Activated naive CD8-positive, alpha-beta T cell treated with anti-CD3 and anti-CD28 coated beads, Interleukin-2, amount 10 ng/mL, durations not matched to agents 7 days and 5 days (primary cell): ENCODE measurements around the gene PSD4. TPM values are rescaled to one million over a fixed set of nuclear protein-coding genes. Genes with fewer than 3 reads are reported as not detected.

ENCODE experiments used
- ATAC-seq: fragments of 150-1000 bp; cut with Tn5 transposase; one replicate; pipeline ENCODE4 v1.10.0; 2021; ENCODE audit warnings: low read depth, moderate library complexity
- POLR2A ChIA-PET: fragments of 350-600 bp; sonication (Branson Sonifier 250); formaldehyde crosslinking; loops from one replicate; lab custom pipeline; 2021; ENCODE audit warnings: antibody characterized with exemption; lab: Charles Lee
- DNase-seq: peaks from one replicate; pipeline ENCODE4 v3.0.0; 2021
- H3K27ac Mint-ChIP-seq: one replicate; pipeline ENCODE4 v1.8.0; 2022; ENCODE audit warnings: mild to moderate bottlenecking, mixed read lengths
- H3K27me3 Mint-ChIP-seq: one replicate; pipeline ENCODE4 v1.8.0; 2022; ENCODE audit warnings: mild to moderate bottlenecking, moderate library complexity, mixed read lengths
- H3K36me3 Mint-ChIP-seq: one replicate; pipeline ENCODE4 v1.8.0; 2021; ENCODE audit warnings: mild to moderate bottlenecking, mixed read lengths
- H3K4me1 Mint-ChIP-seq: one replicate; pipeline ENCODE4 v1.8.0; 2021; ENCODE audit warnings: mixed read lengths
- H3K4me3 Mint-ChIP-seq: one replicate; pipeline ENCODE4 v1.8.0; 2022; ENCODE audit warnings: mild to moderate bottlenecking, moderate library complexity, mixed read lengths
- H3K9me3 Mint-ChIP-seq: one replicate; pipeline ENCODE4 v1.8.0; 2021; ENCODE audit warnings: mixed read lengths
- total RNA-seq, 2 experiments: library from RNA; stranded (reverse); gene quantifications; one replicate each; pipeline ENCODE4 v1.2.3, GENCODE V29; 2021

The PSD4 gene
- 100 to 1,000 TPM; 361 to 385 TPM for total RNA-seq

- DNase-seq (peak; percentile 87), ATAC-seq (peak; percentile 70)
- Mint-ChIP-seq H3K27me3 (no peaks in the 10 kb centered on the region), H3K4me3 (peak within 1 kb of the TSS; percentile 95), H3K4me1 (peaks cover 62% of the 10 kb centered on the region), H3K9me3 (no peaks in the 10 kb centered on the region), H3K36me3 (peaks cover 61% of the 10 kb centered on the region), H3K27ac (peak within 1 kb of the TSS; percentile 90)
- POLR2A ChIA-PET: interaction anchor here (0.7 to 6.1 kb wide), 15 partner anchors 10 to 527 kb away, joined by 3 to 85 read pairs (median 7); no protein-coding TSS in a partner anchor
Measured at GRCh38 chr2:113173542-113174375, at the start of gene PSD4. PSD4 (plus strand) TSS chr2:113173971; CDS start chr2:113182457, 8,486 bp downstream.

- no peaks in the 10 kb centered on the region for H3K36me3 Mint-ChIP-seq
- DNase-seq (no peak), ATAC-seq (peak; percentile 55)
- H3K4me1 Mint-ChIP-seq: peaks cover 19% of the 10 kb centered on the region
- POLR2A ChIA-PET: interaction anchor here (1.4 kb wide), 1 partner anchor 80 kb away, joined by 3 read pairs; no protein-coding TSS in a partner anchor
- peaks cover 24% of the 10 kb centered on the region for H3K27me3 Mint-ChIP-seq
- no peaks in the 10 kb centered on the region for H3K9me3 Mint-ChIP-seq
- peak overlapping the region; percentile 53 for H3K4me3 Mint-ChIP-seq
- no peak overlapping the region for H3K27ac Mint-ChIP-seq
Measured at GRCh38 chr2:113124181-113124961, 49.4 kb upstream of the PSD4 start.

GRCh38 chr2:113124984-113125855, 48.6 kb upstream of the PSD4 start:
- ATAC-seq: no peak
- Mint-ChIP-seq H3K4me3 (no peak overlapping the region), H3K9me3 (no peaks in the 10 kb centered on the region), H3K4me1 (peaks cover 19% of the 10 kb centered on the region), H3K27me3 (peaks cover 23% of the 10 kb centered on the region), H3K36me3 (no peaks in the 10 kb centered on the region), H3K27ac (no peak overlapping the region)
- DNase-seq: no peak
- POLR2A ChIA-PET: no interaction called here

GRCh38 chr2:113126845-113127645, 46.7 kb upstream of the PSD4 start, which contains the start of gene IL1RN:
IL1RN (plus strand) TSS chr2:113127598; CDS start chr2:113127625, 27 bp downstream.
- no peaks in the 10 kb centered on the region for H3K9me3 Mint-ChIP-seq
- POLR2A ChIA-PET: no interaction called here
- peaks cover 13% of the 10 kb centered on the region for H3K27me3 Mint-ChIP-seq
- no peak within 1 kb of the TSS for H3K27ac Mint-ChIP-seq
- H3K4me1 Mint-ChIP-seq: peaks cover 17% of the 10 kb centered on the region
- H3K36me3 Mint-ChIP-seq: no peaks in the 10 kb centered on the region
- H3K4me3 Mint-ChIP-seq: no peak within 1 kb of the TSS
- ATAC-seq (no peak), DNase-seq (no peak)

- H3K9me3 Mint-ChIP-seq: no peaks in the 10 kb centered on the region
- H3K36me3 Mint-ChIP-seq: no peaks in the 10 kb centered on the region
- no peak for DNase-seq
- no peak overlapping the region for H3K4me3 Mint-ChIP-seq
- ATAC-seq: no peak
- POLR2A ChIA-PET: no interaction called here
- peaks cover 17% of the 10 kb centered on the region for H3K4me1 Mint-ChIP-seq
- no peak overlapping the region for H3K27ac Mint-ChIP-seq
- peaks cover 10% of the 10 kb centered on the region for H3K27me3 Mint-ChIP-seq
Measured at GRCh38 chr2:113127646-113128570, 45.9 kb upstream of the PSD4 start.

GRCh38 chr2:113129519-113130078, 44.2 kb upstream of the PSD4 start:
- Mint-ChIP-seq H3K27me3 (peaks cover 9% of the 10 kb centered on the region), H3K27ac (no peak overlapping the region), H3K9me3 (no peaks in the 10 kb centered on the region), H3K36me3 (no peaks in the 10 kb centered on the region), H3K4me3 (no peak overlapping the region), H3K4me1 (peaks cover 16% of the 10 kb centered on the region)
- ATAC-seq (no peak), DNase-seq (no peak)
- POLR2A ChIA-PET: no interaction called here

GRCh38 chr2:113131352-113132185, 42.2 kb upstream of the PSD4 start:
- Mint-ChIP-seq H3K9me3 (no peaks in the 10 kb centered on the region), H3K4me1 (peaks cover 10% of the 10 kb centered on the region), H3K36me3 (no peaks in the 10 kb centered on the region), H3K27ac (no peak overlapping the region), H3K4me3 (no peak overlapping the region), H3K27me3 (peaks cover 9% of the 10 kb centered on the region)
- ATAC-seq (no peak), DNase-seq (no peak)
- POLR2A ChIA-PET: no interaction called here

- H3K9me3 Mint-ChIP-seq: no peaks in the 10 kb centered on the region
- POLR2A ChIA-PET: interaction anchor here (2.3 kb wide), 1 partner anchor 42 kb away, joined by 14 read pairs; the partner anchor contains the start of gene PSD4
- DNase-seq (no peak), ATAC-seq (no peak)
- H3K4me1 Mint-ChIP-seq: peaks cover 14% of the 10 kb centered on the region
- no peaks in the 10 kb centered on the region for H3K36me3 Mint-ChIP-seq
- H3K27ac Mint-ChIP-seq: no peak overlapping the region
- H3K27me3 Mint-ChIP-seq: peaks cover 9% of the 10 kb centered on the region
- H3K4me3 Mint-ChIP-seq: no peak overlapping the region
Measured at GRCh38 chr2:113132414-113133021, 41.3 kb upstream of the PSD4 start.

- ATAC-seq (peak; percentile 76), DNase-seq (no peak)
- Mint-ChIP-seq H3K4me1 (peaks cover 24% of the 10 kb centered on the region), H3K27ac (peak overlapping the region; percentile 47), H3K27me3 (peaks cover 9% of the 10 kb centered on the region), H3K9me3 (no peaks in the 10 kb centered on the region), H3K36me3 (no peaks in the 10 kb centered on the region), H3K4me3 (no peak overlapping the region)
- POLR2A ChIA-PET: interaction anchor here (1.0 to 2.3 kb wide), 3 partner anchors 25 to 70 kb away, joined by 3 to 14 read pairs (median 6); partner anchors contain the start of gene PSD4
Measured at GRCh38 chr2:113133704-113134598, 39.8 kb upstream of the PSD4 start.
